Prostate gland (tissue), 2 donors: Measurements from ENCODE around the gene F8A2.
"Not testable (repeated sequence)": the region's sequence is repeated elsewhere in the genome, so short reads cannot be mapped to it uniquely, and the experiment has no call there.

Source experiments
- POLR2A ChIP-seq: fragments of 450-650 bp; IDR thresholded peaks from one replicate; pipeline ENCODE4 v1.6.1; 2016; ENCODE audit warnings: antibody characterized with exemption, mild to moderate bottlenecking
- POLR2AphosphoS5 ChIP-seq: sonication (generic); formaldehyde crosslinking; IDR thresholded peaks from one replicate; pipeline ENCODE4 v1.6.1; 2017; ENCODE audit warnings: antibody characterized with exemption
- TF ChIP-seq, protein P1 (sequence below), 4 experiments: fragments of 200-600 bp in 2 of 4; fragments of 450-650 bp in 2 of 4; sonication (generic) in 2 of 4; IDR thresholded peaks; 1 replicate in 3 of 4; 2 replicates in 1 of 4; pipeline ENCODE4 v1.5.1; 2016 to 2019; ENCODE audit warnings: antibody characterized with exemption in 4 of 4, mild to moderate bottlenecking in 2 of 4, moderate library complexity in 2 of 4

DNA sequence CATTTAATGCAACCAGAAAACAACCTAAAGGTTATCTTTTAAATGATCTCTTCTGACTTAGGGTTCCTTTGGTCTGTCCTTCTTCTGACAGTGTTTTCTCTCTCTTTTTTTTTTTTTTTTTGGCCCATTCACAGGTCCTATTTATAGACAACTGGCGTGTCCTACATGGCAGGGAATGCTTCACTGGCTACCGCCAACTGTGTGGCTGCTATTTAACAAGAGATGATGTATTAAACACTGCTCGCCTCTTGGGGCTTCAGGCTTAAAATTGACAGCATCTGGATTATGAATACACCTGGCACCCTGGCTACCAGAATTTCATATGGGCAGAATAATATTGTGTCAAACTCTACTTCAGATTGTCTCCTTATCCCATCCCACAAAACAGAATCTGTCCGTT lies 32.4 kb upstream of the F8A2 start:
- TF ChIP-seq, protein P1, sequence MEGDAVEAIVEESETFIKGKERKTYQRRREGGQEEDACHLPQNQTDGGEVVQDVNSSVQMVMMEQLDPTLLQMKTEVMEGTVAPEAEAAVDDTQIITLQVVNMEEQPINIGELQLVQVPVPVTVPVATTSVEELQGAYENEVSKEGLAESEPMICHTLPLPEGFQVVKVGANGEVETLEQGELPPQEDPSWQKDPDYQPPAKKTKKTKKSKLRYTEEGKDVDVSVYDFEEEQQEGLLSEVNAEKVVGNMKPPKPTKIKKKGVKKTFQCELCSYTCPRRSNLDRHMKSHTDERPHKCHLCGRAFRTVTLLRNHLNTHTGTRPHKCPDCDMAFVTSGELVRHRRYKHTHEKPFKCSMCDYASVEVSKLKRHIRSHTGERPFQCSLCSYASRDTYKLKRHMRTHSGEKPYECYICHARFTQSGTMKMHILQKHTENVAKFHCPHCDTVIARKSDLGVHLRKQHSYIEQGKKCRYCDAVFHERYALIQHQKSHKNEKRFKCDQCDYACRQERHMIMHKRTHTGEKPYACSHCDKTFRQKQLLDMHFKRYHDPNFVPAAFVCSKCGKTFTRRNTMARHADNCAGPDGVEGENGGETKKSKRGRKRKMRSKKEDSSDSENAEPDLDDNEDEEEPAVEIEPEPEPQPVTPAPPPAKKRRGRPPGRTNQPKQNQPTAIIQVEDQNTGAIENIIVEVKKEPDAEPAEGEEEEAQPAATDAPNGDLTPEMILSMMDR (IDR thresholded peaks at IDR 0.05) = not testable (repeated sequence)
- not testable (repeated sequence) for TF ChIP-seq POLR2AphosphoS5, POLR2A
